ENCODE measurements around the gene PTPRN2.

The PTPRN2 gene

GRCh38 chr7:157518514-157519175 is 1069.0 kb downstream of the PTPRN2 start:
- H3K4me3 ChIP-seq (ENCODE audit: low read depth, low read length) = no peak overlapping the region
- TF ChIP-seq, protein P1, sequence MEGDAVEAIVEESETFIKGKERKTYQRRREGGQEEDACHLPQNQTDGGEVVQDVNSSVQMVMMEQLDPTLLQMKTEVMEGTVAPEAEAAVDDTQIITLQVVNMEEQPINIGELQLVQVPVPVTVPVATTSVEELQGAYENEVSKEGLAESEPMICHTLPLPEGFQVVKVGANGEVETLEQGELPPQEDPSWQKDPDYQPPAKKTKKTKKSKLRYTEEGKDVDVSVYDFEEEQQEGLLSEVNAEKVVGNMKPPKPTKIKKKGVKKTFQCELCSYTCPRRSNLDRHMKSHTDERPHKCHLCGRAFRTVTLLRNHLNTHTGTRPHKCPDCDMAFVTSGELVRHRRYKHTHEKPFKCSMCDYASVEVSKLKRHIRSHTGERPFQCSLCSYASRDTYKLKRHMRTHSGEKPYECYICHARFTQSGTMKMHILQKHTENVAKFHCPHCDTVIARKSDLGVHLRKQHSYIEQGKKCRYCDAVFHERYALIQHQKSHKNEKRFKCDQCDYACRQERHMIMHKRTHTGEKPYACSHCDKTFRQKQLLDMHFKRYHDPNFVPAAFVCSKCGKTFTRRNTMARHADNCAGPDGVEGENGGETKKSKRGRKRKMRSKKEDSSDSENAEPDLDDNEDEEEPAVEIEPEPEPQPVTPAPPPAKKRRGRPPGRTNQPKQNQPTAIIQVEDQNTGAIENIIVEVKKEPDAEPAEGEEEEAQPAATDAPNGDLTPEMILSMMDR (IDR thresholded peaks at IDR 0.05; ENCODE audit: borderline replicate concordance, insufficient read depth, low read depth, low read length) = no peak

DNA sequence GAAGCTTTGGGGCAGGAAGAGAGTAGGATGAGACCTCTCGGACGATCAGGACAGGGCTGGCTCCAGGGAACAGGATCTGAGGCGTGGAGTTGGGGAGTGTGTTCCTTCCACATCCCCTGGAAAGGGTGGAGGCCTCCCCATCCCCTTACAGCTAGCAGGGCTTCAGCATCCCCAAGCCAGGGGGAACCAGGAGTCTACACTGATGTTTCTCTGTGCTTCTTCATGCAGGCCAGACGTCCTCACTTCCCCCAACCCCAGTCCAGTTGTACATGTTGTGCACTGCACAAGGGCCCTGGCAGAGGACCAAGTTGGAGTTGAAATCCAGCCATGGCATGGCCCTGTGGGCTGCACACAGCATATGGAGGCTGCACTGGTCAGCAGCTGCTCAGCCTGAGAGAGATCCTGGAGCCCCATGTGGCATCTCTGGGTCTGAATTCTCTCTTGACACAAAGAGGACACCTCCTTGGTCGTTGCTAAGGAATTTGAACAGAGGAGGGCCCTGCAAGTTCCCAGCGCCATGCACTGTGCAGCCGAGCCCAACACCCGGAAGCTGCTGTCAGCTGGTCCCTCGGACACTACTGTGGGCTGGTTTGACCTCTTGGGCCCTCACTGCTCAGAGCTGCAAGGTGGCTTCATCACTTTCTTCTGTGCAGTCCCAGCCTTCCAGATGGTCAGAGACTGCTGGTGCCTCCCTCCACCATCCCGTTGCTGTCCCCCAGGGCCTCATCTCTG is 1069.7 kb downstream of the PTPRN2 start:
- TF ChIP-seq, protein P1 (IDR thresholded peaks at IDR 0.05; ENCODE audit: borderline replicate concordance, insufficient read depth, low read depth, low read length) = no peak
- no peak overlapping the region for H3K4me3 ChIP-seq (ENCODE audit: low read depth, low read length)

GRCh38 chr7:157516911-157517781 is 1070.5 kb downstream of the PTPRN2 start:
- TF ChIP-seq, protein P1 (IDR thresholded peaks at IDR 0.05; ENCODE audit: borderline replicate concordance, insufficient read depth, low read depth, low read length) = no peak
- H3K4me3 ChIP-seq (ENCODE audit: low read depth, low read length) = no peak overlapping the region

- TF ChIP-seq, protein P1 (IDR thresholded peaks at IDR 0.05; ENCODE audit: borderline replicate concordance, insufficient read depth, low read depth, low read length) = no peak
- H3K4me3 ChIP-seq (ENCODE audit: low read depth, low read length) = no peak overlapping the region
Measured at GRCh38 chr7:157516311-157516710, 1071.3 kb downstream of the PTPRN2 start.

- TF ChIP-seq, protein P1 (IDR thresholded peaks at IDR 0.05; ENCODE audit: borderline replicate concordance, insufficient read depth, low read depth, low read length) = no peak
- no peak overlapping the region for H3K4me3 ChIP-seq (ENCODE audit: low read depth, low read length)
Measured at GRCh38 chr7:157515342-157516041, 1072.1 kb downstream of the PTPRN2 start.

GRCh38 chr7:157514746-157515145 is 1072.9 kb downstream of the PTPRN2 start:
- H3K4me3 ChIP-seq (ENCODE audit: low read depth, low read length) = no peak overlapping the region
- TF ChIP-seq, protein P1 (IDR thresholded peaks at IDR 0.05; ENCODE audit: borderline replicate concordance, insufficient read depth, low read depth, low read length) = no peak
